ENCODE results near the gene FOXM1. TPM values are rescaled to one million over a fixed set of nuclear protein-coding genes. Genes with fewer than 3 reads are reported as not detected.

Gene FOXM1
- polyA plus RNA-seq, 1 donor from 2014 or later, result 0.31 TPM

DNA sequence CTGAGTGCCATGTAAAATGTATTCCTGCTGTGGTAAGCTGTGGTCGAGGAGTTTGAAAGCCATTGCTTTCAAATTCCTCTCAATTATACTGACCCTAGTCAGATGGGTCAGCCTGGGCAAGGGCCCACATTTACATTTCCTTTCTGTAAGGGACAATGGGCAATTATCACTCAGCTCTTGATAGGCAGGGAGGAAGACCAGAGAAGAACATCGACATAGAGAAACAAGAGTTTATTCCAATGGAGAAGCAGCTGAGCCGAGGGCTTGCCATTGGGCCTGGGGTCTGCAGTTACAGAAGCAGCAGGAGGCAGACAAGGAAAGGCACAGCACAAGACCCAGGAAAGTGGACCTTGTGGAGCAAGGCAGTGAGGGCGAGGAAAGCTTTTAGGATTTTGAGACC is 51.8 kb downstream of the FOXM1 start:
- Histone ChIP-seq H3K27ac (ENCODE audit: low read length) (no peak overlapping the region), H3K9ac (ENCODE audit: low read length) (no peak overlapping the region)
- no peak for TF ChIP-seq POLR2AphosphoS5 (IDR thresholded peaks at IDR 0.05)

DNA sequence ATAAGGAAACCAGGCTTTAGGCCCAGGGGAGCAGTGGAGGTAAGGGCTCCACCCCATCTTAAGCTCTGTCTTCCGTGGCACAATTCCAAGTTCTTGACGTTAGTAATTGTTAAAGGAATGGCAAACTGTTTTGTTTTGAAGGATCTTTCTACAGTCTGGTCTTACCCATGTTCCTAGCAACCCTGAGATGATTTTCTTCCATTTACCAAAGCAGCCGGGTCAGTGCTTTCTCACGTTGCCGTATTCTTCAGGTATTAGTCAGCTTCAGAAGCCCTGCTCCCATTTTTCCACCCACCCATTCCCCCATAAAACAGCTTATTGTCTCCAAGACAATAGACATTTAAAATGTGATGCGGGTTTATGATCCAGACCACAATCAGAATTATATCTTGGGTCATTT is 52.4 kb downstream of the FOXM1 start:
- H3K79me2 ChIP-seq (replicated peaks; ENCODE audit: insufficient read depth, low read length), result no peaks in the 10 kb centered on the region
- no peaks in the 10 kb centered on the region for H4K20me1 ChIP-seq (ENCODE audit: insufficient read depth)
- H3K27ac ChIP-seq (ENCODE audit: low read length), result no peak overlapping the region
- TF ChIP-seq, protein P1, sequence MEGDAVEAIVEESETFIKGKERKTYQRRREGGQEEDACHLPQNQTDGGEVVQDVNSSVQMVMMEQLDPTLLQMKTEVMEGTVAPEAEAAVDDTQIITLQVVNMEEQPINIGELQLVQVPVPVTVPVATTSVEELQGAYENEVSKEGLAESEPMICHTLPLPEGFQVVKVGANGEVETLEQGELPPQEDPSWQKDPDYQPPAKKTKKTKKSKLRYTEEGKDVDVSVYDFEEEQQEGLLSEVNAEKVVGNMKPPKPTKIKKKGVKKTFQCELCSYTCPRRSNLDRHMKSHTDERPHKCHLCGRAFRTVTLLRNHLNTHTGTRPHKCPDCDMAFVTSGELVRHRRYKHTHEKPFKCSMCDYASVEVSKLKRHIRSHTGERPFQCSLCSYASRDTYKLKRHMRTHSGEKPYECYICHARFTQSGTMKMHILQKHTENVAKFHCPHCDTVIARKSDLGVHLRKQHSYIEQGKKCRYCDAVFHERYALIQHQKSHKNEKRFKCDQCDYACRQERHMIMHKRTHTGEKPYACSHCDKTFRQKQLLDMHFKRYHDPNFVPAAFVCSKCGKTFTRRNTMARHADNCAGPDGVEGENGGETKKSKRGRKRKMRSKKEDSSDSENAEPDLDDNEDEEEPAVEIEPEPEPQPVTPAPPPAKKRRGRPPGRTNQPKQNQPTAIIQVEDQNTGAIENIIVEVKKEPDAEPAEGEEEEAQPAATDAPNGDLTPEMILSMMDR (IDR thresholded peaks at IDR 0.05; ENCODE audit: poor library complexity, severe bottlenecking), result no peak
- no peak for TF ChIP-seq POLR2AphosphoS5 (IDR thresholded peaks at IDR 0.05)
- TF ChIP-seq MXI1 (conservative IDR thresholded peaks at IDR 0.05; ENCODE audit: poor library complexity, severe bottlenecking), result no peak
- TF ChIP-seq TAF1 (IDR thresholded peaks at IDR 0.05; ENCODE audit: low read depth), result no peak
- TF ChIP-seq, protein P2, sequence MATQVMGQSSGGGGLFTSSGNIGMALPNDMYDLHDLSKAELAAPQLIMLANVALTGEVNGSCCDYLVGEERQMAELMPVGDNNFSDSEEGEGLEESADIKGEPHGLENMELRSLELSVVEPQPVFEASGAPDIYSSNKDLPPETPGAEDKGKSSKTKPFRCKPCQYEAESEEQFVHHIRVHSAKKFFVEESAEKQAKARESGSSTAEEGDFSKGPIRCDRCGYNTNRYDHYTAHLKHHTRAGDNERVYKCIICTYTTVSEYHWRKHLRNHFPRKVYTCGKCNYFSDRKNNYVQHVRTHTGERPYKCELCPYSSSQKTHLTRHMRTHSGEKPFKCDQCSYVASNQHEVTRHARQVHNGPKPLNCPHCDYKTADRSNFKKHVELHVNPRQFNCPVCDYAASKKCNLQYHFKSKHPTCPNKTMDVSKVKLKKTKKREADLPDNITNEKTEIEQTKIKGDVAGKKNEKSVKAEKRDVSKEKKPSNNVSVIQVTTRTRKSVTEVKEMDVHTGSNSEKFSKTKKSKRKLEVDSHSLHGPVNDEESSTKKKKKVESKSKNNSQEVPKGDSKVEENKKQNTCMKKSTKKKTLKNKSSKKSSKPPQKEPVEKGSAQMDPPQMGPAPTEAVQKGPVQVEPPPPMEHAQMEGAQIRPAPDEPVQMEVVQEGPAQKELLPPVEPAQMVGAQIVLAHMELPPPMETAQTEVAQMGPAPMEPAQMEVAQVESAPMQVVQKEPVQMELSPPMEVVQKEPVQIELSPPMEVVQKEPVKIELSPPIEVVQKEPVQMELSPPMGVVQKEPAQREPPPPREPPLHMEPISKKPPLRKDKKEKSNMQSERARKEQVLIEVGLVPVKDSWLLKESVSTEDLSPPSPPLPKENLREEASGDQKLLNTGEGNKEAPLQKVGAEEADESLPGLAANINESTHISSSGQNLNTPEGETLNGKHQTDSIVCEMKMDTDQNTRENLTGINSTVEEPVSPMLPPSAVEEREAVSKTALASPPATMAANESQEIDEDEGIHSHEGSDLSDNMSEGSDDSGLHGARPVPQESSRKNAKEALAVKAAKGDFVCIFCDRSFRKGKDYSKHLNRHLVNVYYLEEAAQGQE (IDR thresholded peaks at IDR 0.05; ENCODE audit: borderline replicate concordance), result no peak
- no peak for TF ChIP-seq EP300 (conservative IDR thresholded peaks at IDR 0.05; ENCODE audit: poor library complexity, severe bottlenecking)
- TF ChIP-seq SMC3 (conservative IDR thresholded peaks at IDR 0.05; ENCODE audit: poor library complexity), result no peak
- no peak for TF ChIP-seq RAD21 (conservative IDR thresholded peaks at IDR 0.05)
- TF ChIP-seq EZH2 (IDR thresholded peaks at IDR 0.05; ENCODE audit: borderline replicate concordance, insufficient read depth, low read length, poor library complexity, severe bottlenecking), result no peak
- H3K27me3 ChIP-seq (ENCODE audit: insufficient read depth, low read depth, low read length), result no peaks in the 10 kb centered on the region
- no peak overlapping the region for H3K4me3 ChIP-seq (ENCODE audit: low read length)
- no peak overlapping the region for H3K9ac ChIP-seq (ENCODE audit: low read length)
- H3F3A ChIP-seq (ENCODE audit: insufficient read depth, low read length, poor library complexity, severe bottlenecking), result no peaks in the 10 kb centered on the region
- H3K9me3 ChIP-seq (ENCODE audit: low read length), result no peaks in the 10 kb centered on the region
- H2AFZ ChIP-seq (ENCODE audit: low read depth, low read length), result no peak overlapping the region
- no peak overlapping the region for H3K4me2 ChIP-seq (ENCODE audit: low read length)
- H3K36me3 ChIP-seq (ENCODE audit: insufficient read depth, low read length), result no peaks in the 10 kb centered on the region
- no peaks in the 10 kb centered on the region for H3K9me2 ChIP-seq (ENCODE audit: insufficient read depth, low read length)

More for the DNA sequence above, 51.8 kb downstream of the FOXM1 start:
- H3K9me3 ChIP-seq (ENCODE audit: low read length), result no peaks in the 10 kb centered on the region
- no peaks in the 10 kb centered on the region for H3K36me3 ChIP-seq (ENCODE audit: insufficient read depth, low read length)
- H3K79me2 ChIP-seq (replicated peaks; ENCODE audit: insufficient read depth, low read length), result no peaks in the 10 kb centered on the region
- H3K27me3 ChIP-seq (ENCODE audit: insufficient read depth, low read depth, low read length), result no peaks in the 10 kb centered on the region
- H3K4me3 ChIP-seq (ENCODE audit: low read length), result no peak overlapping the region
- H4K20me1 ChIP-seq (ENCODE audit: insufficient read depth), result no peaks in the 10 kb centered on the region
- H3F3A ChIP-seq (ENCODE audit: insufficient read depth, low read length, poor library complexity, severe bottlenecking), result no peaks in the 10 kb centered on the region
- no peak overlapping the region for H2AFZ ChIP-seq (ENCODE audit: low read depth, low read length)
- H3K9me2 ChIP-seq (ENCODE audit: insufficient read depth, low read length), result no peaks in the 10 kb centered on the region
- no peak overlapping the region for H3K4me2 ChIP-seq (ENCODE audit: low read length)

DNA sequence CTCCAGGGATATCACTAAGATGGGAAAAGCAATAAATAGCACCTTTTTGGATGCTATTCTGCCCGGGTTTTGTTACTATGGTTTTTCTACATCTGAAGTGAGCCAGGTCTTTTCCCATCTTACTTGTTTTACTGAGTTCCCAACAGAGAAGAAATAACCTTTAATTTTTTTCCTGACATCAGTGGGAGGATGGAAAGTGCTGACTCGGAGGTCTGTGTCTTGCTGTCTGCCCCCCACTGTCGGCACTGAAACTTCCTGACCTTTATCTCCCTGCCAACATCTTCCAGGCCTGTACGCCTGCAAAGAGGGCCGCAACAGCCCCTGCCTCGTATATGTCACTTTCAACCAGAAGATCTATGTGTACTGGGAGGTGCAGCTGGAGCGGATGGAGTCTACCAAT is 53.5 kb downstream of the FOXM1 start:
- TF ChIP-seq, protein P2 (IDR thresholded peaks at IDR 0.05; ENCODE audit: borderline replicate concordance), result no peak
- TF ChIP-seq EZH2 (IDR thresholded peaks at IDR 0.05; ENCODE audit: borderline replicate concordance, insufficient read depth, low read length, poor library complexity, severe bottlenecking) (no peak), RAD21 (conservative IDR thresholded peaks at IDR 0.05) (no peak), EP300 (conservative IDR thresholded peaks at IDR 0.05; ENCODE audit: poor library complexity, severe bottlenecking) (no peak), POLR2AphosphoS5 (IDR thresholded peaks at IDR 0.05) (no peak), MXI1 (conservative IDR thresholded peaks at IDR 0.05; ENCODE audit: poor library complexity, severe bottlenecking) (no peak), TAF1 (IDR thresholded peaks at IDR 0.05; ENCODE audit: low read depth) (no peak), SMC3 (conservative IDR thresholded peaks at IDR 0.05; ENCODE audit: poor library complexity) (no peak)
- TF ChIP-seq, protein P1 (IDR thresholded peaks at IDR 0.05; ENCODE audit: poor library complexity, severe bottlenecking), result no peak
- no peaks in the 10 kb centered on the region for H3K36me3 ChIP-seq (ENCODE audit: insufficient read depth, low read length)
- no peak overlapping the region for H3K4me3 ChIP-seq (ENCODE audit: low read length)
- no peak overlapping the region for H3K9ac ChIP-seq (ENCODE audit: low read length)
- no peaks in the 10 kb centered on the region for H3K9me2 ChIP-seq (ENCODE audit: insufficient read depth, low read length)
- H3K27me3 ChIP-seq (ENCODE audit: insufficient read depth, low read depth, low read length), result no peaks in the 10 kb centered on the region
- no peak overlapping the region for H3K27ac ChIP-seq (ENCODE audit: low read length)
- H3K79me2 ChIP-seq (replicated peaks; ENCODE audit: insufficient read depth, low read length), result no peaks in the 10 kb centered on the region
- H3F3A ChIP-seq (ENCODE audit: insufficient read depth, low read length, poor library complexity, severe bottlenecking), result no peaks in the 10 kb centered on the region
- H3K9me3 ChIP-seq (ENCODE audit: low read length), result no peaks in the 10 kb centered on the region
- no peak overlapping the region for H3K4me2 ChIP-seq (ENCODE audit: low read length)
- no peaks in the 10 kb centered on the region for H4K20me1 ChIP-seq (ENCODE audit: insufficient read depth)
- H2AFZ ChIP-seq (ENCODE audit: low read depth, low read length), result no peak overlapping the region

All from neural cell (in vitro differentiated cells).